Heart left ventricle (tissue), 16 donors: ENCODE data around the gene SEMA5B. TPM values are rescaled to one million over a fixed set of nuclear protein-coding genes. Genes with fewer than 3 reads are reported as not detected.

Experiments
- ATAC-seq, 4 donors: fragments of 200-7000 bp; cut with Tn5 transposase; one replicate each; pipeline ENCODE4 v1.9.1; 2020 to 2022; ENCODE audit warnings: moderate library complexity in 4 of 4, mild to moderate bottlenecking in 3 of 4, moderate number of reproducible peaks in 1 of 4
- DNase-seq, 5 donors: peaks; one replicate each; pipeline ENCODE4 v3.0.0-alpha.2; 2020
- H3K27ac ChIP-seq, 12 donors: fragments of 200-600 bp; sonication (generic) in 4 of 12; one replicate each; pipeline versions ENCODE4 v1.5.0 to v1.8.0; 2016 to 2022; ENCODE audit warnings: mild to moderate bottlenecking in 2 of 12
- H3K27me3 ChIP-seq, 9 donors: fragments of 200-600 bp; sonication (generic) in 2 of 9; one replicate each; pipeline versions ENCODE4 v1.5.1 to v1.8.0; 2016 to 2022; ENCODE audit warnings: mild to moderate bottlenecking in 3 of 9
- H3K36me3 ChIP-seq, 9 donors: fragments of 200-600 bp; sonication (generic) in 2 of 9; one replicate each; pipeline versions ENCODE4 v1.5.0 to v1.8.0; 2018 to 2022; ENCODE audit warnings: mild to moderate bottlenecking in 2 of 9
- H3K4me1 ChIP-seq, 12 donors: fragments of 200-600 bp; sonication (generic) in 4 of 12; one replicate each; pipeline versions ENCODE4 v1.5.0 to v1.8.0; 2016 to 2022; ENCODE audit warnings: mild to moderate bottlenecking in 3 of 12
- H3K4me3 ChIP-seq, 12 donors: fragments of 200-600 bp; sonication (generic) in 4 of 12; one replicate each; pipeline versions ENCODE4 v1.5.0 to v1.8.0; 2017 to 2022; ENCODE audit warnings: mild to moderate bottlenecking in 9 of 12, moderate library complexity in 4 of 12
- H3K9me3 ChIP-seq, 12 donors: fragments of 200-600 bp; sonication (generic) in 4 of 12; one replicate each; pipeline versions ENCODE4 v1.5.0 to v1.8.0; 2016 to 2022; ENCODE audit warnings: mild to moderate bottlenecking in 1 of 12
- CTCF ChIP-seq, 12 donors: fragments of 200-600 bp; sonication (generic) in 4 of 12; IDR thresholded peaks; one replicate each; pipeline versions ENCODE4 v1.5.0 to v1.8.0; 2018 to 2022; ENCODE audit warnings: antibody characterized with exemption in 12 of 12, mild to moderate bottlenecking in 5 of 12
- POLR2A ChIP-seq, 2 donors: fragments of 450-650 bp; IDR thresholded peaks; one replicate each; pipeline ENCODE4 v1.6.1; 2017; ENCODE audit warnings: antibody characterized with exemption in 2 of 2, mild to moderate bottlenecking in 2 of 2, moderate library complexity in 2 of 2
- WGBS, 4 donors: extraction: QIAGEN DNeasy Blood & Tissue Kit in 2 of 4; methylation state at CpG; one replicate each; pipeline versions ENCODE4 v1.1.5 to v1.1.7; 2013 to 2018; 5-methylcytosine and 5-hydroxymethylcytosine counted together
- intact Hi-C, 10 donors: fragments of 100-400 bp; cut with DNase I; formaldehyde crosslinking; loops; one replicate each; pipeline versions ENCODE4 v1.11.1 to v1.14.2; 2022
- polyA plus RNA-seq, 2 donors: library from polyadenylated mRNA; stranded (reverse); fragments of 200-250 nt; gene quantifications; one replicate each; pipeline ENCODE4 v1.2.3, GENCODE V29; 2013
- total RNA-seq, 9 donors: library from RNA; depleted of rRNA in 2 of 9; stranded (reverse); fragments of >200 nt in 2 of 9; fragmentation: NEBNext Ultra II Directional in 3 of 9; extraction: Animal tissue kit (Norgen Biotek cat#: 25700) in 3 of 9; gene quantifications; one replicate each; pipeline versions ENCODE4 v1.1.0 to v1.2.4, GENCODE V29; 2016 to 2023
- donor health status: ischemic (EF 13 %, LVEDD 7.1; RV severe dilation, severe dysfunction).
- donor health status: healthy with polysubstance abuse.
- donor health status: DM: no; HTN: yes; CAD: no.
- donor health status: DM: no; HTN: no; CAD: no.
- donor health status: ischemic (EF 25% LVEDD 6.9; RV normal size, moderate dysfunction).
- donor health status: ischemic (EF 25% LVEDD 5.7; RV mildly dilated, moderate dysfunction).
- donor health status: healthy.
- donor health status: DM: yes; HTN: yes; CAD: no.
- donor health status: ischemic (EF 35%, LVEDD 5.7; RV mildly dilated, moderate dysfunction).
- donor health status: nonischemic (EF 11% LVEDD 7.7; RV severe dilation, severe dysfunction).
- donor health status: DM: yes; HTN: yes; CAD: no.
- donor health status: PGD.
- donor health status: ischemic (EF 29% LVEDD 5.4; RV normal size, mild dysfunction).
- donor health status: nonischemic (EF 23%, LVEDD 6.1; RV moderate dilation, normal function).

SEMA5B gene
- total and polyA plus RNA-seq, 11 donors, result 2.2 to 16.7 (median 7.0) TPM

DNA sequence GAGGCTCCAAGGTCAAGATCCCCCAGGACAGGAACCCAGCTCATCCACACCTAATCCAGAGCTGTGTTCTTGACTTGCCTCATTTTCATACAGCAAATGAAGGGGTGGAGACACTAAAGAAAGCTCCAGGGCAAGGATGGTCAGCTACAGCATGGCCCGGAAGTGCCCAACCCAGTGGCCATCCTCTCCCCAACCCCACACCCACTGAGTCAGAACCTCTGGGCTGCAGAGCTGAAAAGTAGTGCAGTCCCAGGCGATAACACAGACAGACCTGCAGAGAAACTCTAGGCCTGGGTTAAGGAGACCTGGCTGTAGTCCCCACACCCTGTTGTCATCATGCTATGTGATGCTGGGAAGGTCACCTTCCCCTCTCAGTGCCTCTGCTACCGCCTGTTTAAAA, 85.3 kb downstream of the SEMA5B start:
- H3K9me3 ChIP-seq, result no peaks in the 10 kb centered on the region
- no peak overlapping the region for H3K4me3 ChIP-seq
- TF ChIP-seq POLR2A (IDR thresholded peaks at IDR 0.05) (no peak), CTCF (IDR thresholded peaks at IDR 0.05) (no peak)
- no peaks in the 10 kb centered on the region for H3K36me3 ChIP-seq
- no peak for ATAC-seq
- intact Hi-C loops, result loop anchor here in 9 of 10 donors (2.0 to 10.0 kb wide), 10 partner anchors 35 to 615 kb away; partner anchors contain the start of gene SEMA5B (in 5 of the 9)
- H3K27ac ChIP-seq, result no peak overlapping the region
- 79 to 96% (median 89%) methylated on average over 3 of the region's 3 CpGs for WGBS, 4 donors
- H3K27me3 ChIP-seq, result no peaks in the 10 kb centered on the region
- H3K4me1 ChIP-seq, result peaks cover 0 to 38% (median 18%) of the 10 kb centered on the region in 12 donors
- DNase-seq, result no peak

- Histone ChIP-seq H3K27me3 (no peaks in the 10 kb centered on the region), H3K36me3 (no peaks in the 10 kb centered on the region), H3K4me3 (no peak overlapping the region), H3K4me1 (peaks cover 0 to 33% (median 16%) of the 10 kb centered on the region in 12 donors), H3K9me3 (no peaks in the 10 kb centered on the region), H3K27ac (peak overlapping the region in 5 of 12 donors; percentile 10 to 43 (median 24))
- DNase-seq, result no peak
- WGBS, 4 donors, result 92 to 96% (median 94%) methylated on average over 6 of the region's 6 CpGs
- no peak for ATAC-seq
- TF ChIP-seq CTCF (IDR thresholded peaks at IDR 0.05) (peak in 4 of 12 donors; percentile 13 to 24 (median 14)), POLR2A (IDR thresholded peaks at IDR 0.05) (no peak)
- intact Hi-C loops, result loop anchor here in 9 of 10 donors (2.0 to 10.0 kb wide), 10 partner anchors 36 to 616 kb away; partner anchors contain the start of gene SEMA5B (in 5 of the 9)
Measured at GRCh38 chr3:122941228-122942206, 86.0 kb downstream of the SEMA5B start.

GRCh38 chr3:122940628-122941086, 86.9 kb downstream of the SEMA5B start:
- TF ChIP-seq CTCF (IDR thresholded peaks at IDR 0.05) (no peak), POLR2A (IDR thresholded peaks at IDR 0.05) (no peak)
- H3K27me3 ChIP-seq, result no peaks in the 10 kb centered on the region
- H3K9me3 ChIP-seq, result no peaks in the 10 kb centered on the region
- H3K4me1 ChIP-seq, result peaks cover 0 to 33% (median 16%) of the 10 kb centered on the region in 12 donors
- WGBS, 4 donors, result 60 to 71% (median 67%) methylated on average over 5 of the region's 5 CpGs
- no peak overlapping the region for H3K4me3 ChIP-seq
- DNase-seq (peak in 3 of 5 donors; percentile 34 to 66 (median 37)), ATAC-seq (peak in 1 of 4 donors; percentile 11)
- H3K36me3 ChIP-seq, result no peaks in the 10 kb centered on the region
- peak overlapping the region in 7 of 12 donors; percentile 29 to 53 (median 34) for H3K27ac ChIP-seq
- intact Hi-C loops, result loop anchor here in 9 of 10 donors (5.0 to 10.0 kb wide), 7 partner anchors 37 to 617 kb away; partner anchors contain the start of gene SEMA5B (in 1 of the 9)
